ENCODE results near the gene MAP3K14. TPM values are rescaled to one million over a fixed set of nuclear protein-coding genes. Genes with fewer than 3 reads are reported as not detected.
"Not testable (repeated sequence)": the region's sequence is repeated elsewhere in the genome, so short reads cannot be mapped to it uniquely, and the experiment has no call there.

The MAP3K14 gene
- total RNA-seq, 2 experiments from 2014 or later = 25.9 to 33.7 TPM

- H3K4me1 Mint-ChIP-seq = peaks cover 73% of the 10 kb centered on the region
- ATAC-seq (ENCODE audit: low read depth) (no peak), DNase-seq (no peak)
- POLR2A ChIA-PET = interaction anchor here (0.7 to 8.3 kb wide), 10 partner anchors 8 to 260 kb away, joined by 3 to 146 read pairs (median 10); partner anchors contain the start of genes FMNL1 and HEXIM1
- peak overlapping the region; percentile 94 for H3K27ac Mint-ChIP-seq
- H3K36me3 Mint-ChIP-seq = peaks cover 31% of the 10 kb centered on the region
- H3K4me3 Mint-ChIP-seq = peak overlapping the region; percentile 85
- H3K27me3 Mint-ChIP-seq = no peaks in the 10 kb centered on the region
- no peaks in the 10 kb centered on the region for H3K9me3 Mint-ChIP-seq
Observed at GRCh38 chr17:45310380-45311324, 6.2 kb downstream of the MAP3K14 start.

- peaks cover 70% of the 10 kb centered on the region for H3K4me1 Mint-ChIP-seq
- H3K4me3 Mint-ChIP-seq = no peak overlapping the region
Observed at GRCh38 chr17:45309400-45309799, 7.4 kb downstream of the MAP3K14 start.

GRCh38 chr17:45308840-45309239 is 8.0 kb downstream of the MAP3K14 start:
- DNase-seq (no peak), ATAC-seq (ENCODE audit: low read depth) (no peak)
- POLR2A ChIA-PET = interaction anchor here (2.2 to 5.5 kb wide), 2 partner anchors 8 to 87 kb away, joined by 4 to 30 read pairs; partner anchors contain the start of genes FMNL1 and MAP3K14
- Mint-ChIP-seq H3K27me3 (no peaks in the 10 kb centered on the region), H3K9me3 (no peaks in the 10 kb centered on the region), H3K4me3 (no peak overlapping the region), H3K4me1 (peaks cover 68% of the 10 kb centered on the region), H3K27ac (peak overlapping the region; percentile 58), H3K36me3 (peaks cover 31% of the 10 kb centered on the region)

More at GRCh38 chr17:45309400-45309799, 7.4 kb downstream of the MAP3K14 start:
- peaks cover 29% of the 10 kb centered on the region for H3K36me3 Mint-ChIP-seq
- POLR2A ChIA-PET = interaction anchor here (0.7 to 5.5 kb wide), 6 partner anchors 7 to 105 kb away, joined by 3 to 30 read pairs (median 4); partner anchors contain the start of genes FMNL1 and MAP3K14
- no peaks in the 10 kb centered on the region for H3K9me3 Mint-ChIP-seq
- H3K27me3 Mint-ChIP-seq = no peaks in the 10 kb centered on the region
- ATAC-seq (ENCODE audit: low read depth) (no peak), DNase-seq (no peak)
- H3K27ac Mint-ChIP-seq = peak overlapping the region; percentile 58

GRCh38 chr17:45308016-45308365 is 8.8 kb downstream of the MAP3K14 start:
- Mint-ChIP-seq H3K4me1 (peaks cover 67% of the 10 kb centered on the region), H3K27ac (peak overlapping the region; percentile 77), H3K4me3 (peak overlapping the region; percentile 51), H3K9me3 (no peaks in the 10 kb centered on the region), H3K27me3 (no peaks in the 10 kb centered on the region), H3K36me3 (peaks cover 31% of the 10 kb centered on the region)
- POLR2A ChIA-PET = interaction anchor here (0.6 to 5.5 kb wide), 3 partner anchors 9 to 100 kb away, joined by 4 to 30 read pairs (median 5); partner anchors contain the start of genes FMNL1 and MAP3K14
- no peak for ATAC-seq (ENCODE audit: low read depth)
- no peak for DNase-seq

GRCh38 chr17:45307290-45308015 is 9.4 kb downstream of the MAP3K14 start:
- peaks cover 31% of the 10 kb centered on the region for H3K36me3 Mint-ChIP-seq
- peaks cover 67% of the 10 kb centered on the region for H3K4me1 Mint-ChIP-seq
- POLR2A ChIA-PET = interaction anchor here (0.6 to 5.5 kb wide), 4 partner anchors 9 to 99 kb away, joined by 3 to 30 read pairs (median 4); partner anchors contain the start of genes FMNL1 and MAP3K14
- ATAC-seq (ENCODE audit: low read depth) (peak; percentile 6), DNase-seq (no peak)
- peak overlapping the region; percentile 51 for H3K4me3 Mint-ChIP-seq
- H3K27me3 Mint-ChIP-seq = no peaks in the 10 kb centered on the region
- peak overlapping the region; percentile 77 for H3K27ac Mint-ChIP-seq
- no peaks in the 10 kb centered on the region for H3K9me3 Mint-ChIP-seq

GRCh38 chr17:45306623-45307022 is 10.2 kb downstream of the MAP3K14 start:
- Mint-ChIP-seq H3K9me3 (no peaks in the 10 kb centered on the region), H3K27ac (no peak overlapping the region), H3K4me3 (no peak overlapping the region), H3K4me1 (peaks cover 64% of the 10 kb centered on the region), H3K36me3 (peaks cover 27% of the 10 kb centered on the region), H3K27me3 (no peaks in the 10 kb centered on the region)
- POLR2A ChIA-PET = interaction anchor here (1.3 to 5.5 kb wide), 2 partner anchors 10 to 24 kb away, joined by 3 to 30 read pairs; partner anchors contain the start of gene MAP3K14
- no peak for DNase-seq
- no peak for ATAC-seq (ENCODE audit: low read depth)

- POLR2A ChIA-PET = interaction anchor here (1.3 to 5.5 kb wide), 2 partner anchors 11 to 23 kb away, joined by 3 to 30 read pairs; partner anchors contain the start of gene MAP3K14
- Mint-ChIP-seq H3K27me3 (no peaks in the 10 kb centered on the region), H3K9me3 (no peaks in the 10 kb centered on the region), H3K4me3 (no peak overlapping the region), H3K27ac (no peak overlapping the region), H3K36me3 (peaks cover 25% of the 10 kb centered on the region), H3K4me1 (peaks cover 59% of the 10 kb centered on the region)
- DNase-seq (no peak), ATAC-seq (ENCODE audit: low read depth) (no peak)
Observed at GRCh38 chr17:45306094-45306493, 10.7 kb downstream of the MAP3K14 start.

- Mint-ChIP-seq H3K4me1 (peaks cover 59% of the 10 kb centered on the region), H3K36me3 (peaks cover 22% of the 10 kb centered on the region), H3K9me3 (no peaks in the 10 kb centered on the region), H3K4me3 (no peak overlapping the region), H3K27ac (no peak overlapping the region), H3K27me3 (no peaks in the 10 kb centered on the region)
- ATAC-seq (ENCODE audit: low read depth) (no peak), DNase-seq (no peak)
- POLR2A ChIA-PET = interaction anchor here (5.5 kb wide), 1 partner anchor 11 kb away, joined by 30 read pairs; the partner anchor contains the start of gene MAP3K14
Observed at GRCh38 chr17:45305530-45306087, 11.2 kb downstream of the MAP3K14 start.

GRCh38 chr17:45302649-45303173 is 14.1 kb downstream of the MAP3K14 start:
- DNase-seq (no peak), ATAC-seq (ENCODE audit: low read depth) (peak; percentile 83)
- Mint-ChIP-seq H3K9me3 (no peaks in the 10 kb centered on the region), H3K27ac (peak overlapping the region; percentile 89), H3K4me1 (peaks cover 60% of the 10 kb centered on the region), H3K36me3 (peaks cover 25% of the 10 kb centered on the region), H3K4me3 (peak overlapping the region; percentile 76), H3K27me3 (no peaks in the 10 kb centered on the region)
- POLR2A ChIA-PET = interaction anchor here (0.7 to 3.4 kb wide), 7 partner anchors 10 to 76 kb away, joined by 3 to 42 read pairs (median 4); partner anchors contain the start of gene MAP3K14

GRCh38 chr17:45302220-45302619 is 14.6 kb downstream of the MAP3K14 start:
- Mint-ChIP-seq H3K4me1 (peaks cover 58% of the 10 kb centered on the region), H3K27ac (peak overlapping the region; percentile 89), H3K4me3 (peak overlapping the region; percentile 76), H3K36me3 (peaks cover 28% of the 10 kb centered on the region)
- POLR2A ChIA-PET = interaction anchor here (0.7 to 3.4 kb wide), 7 partner anchors 10 to 76 kb away, joined by 3 to 42 read pairs (median 4); partner anchors contain the start of gene MAP3K14
- not testable (repeated sequence) for H3K27me3 Mint-ChIP-seq; H3K9me3 Mint-ChIP-seq; DNase-seq; ATAC-seq (ENCODE audit: low read depth)

- Mint-ChIP-seq H3K36me3 (peaks cover 31% of the 10 kb centered on the region), H3K27me3 (no peaks in the 10 kb centered on the region), H3K4me3 (no peak overlapping the region), H3K4me1 (peaks cover 63% of the 10 kb centered on the region), H3K27ac (no peak overlapping the region), H3K9me3 (no peaks in the 10 kb centered on the region)
- POLR2A ChIA-PET = interaction anchor here (0.8 to 3.4 kb wide), 4 partner anchors 11 to 34 kb away, joined by 3 to 42 read pairs (median 17); partner anchors contain the start of gene MAP3K14
- DNase-seq (no peak), ATAC-seq (ENCODE audit: low read depth) (no peak)
Observed at GRCh38 chr17:45301674-45302073, 15.1 kb downstream of the MAP3K14 start.

- Mint-ChIP-seq H3K27ac (peak overlapping the region; percentile 76), H3K9me3 (no peaks in the 10 kb centered on the region), H3K4me3 (peak overlapping the region; percentile 28), H3K27me3 (no peaks in the 10 kb centered on the region), H3K36me3 (peaks cover 36% of the 10 kb centered on the region), H3K4me1 (peaks cover 70% of the 10 kb centered on the region)
- POLR2A ChIA-PET = interaction anchor here (0.7 to 1.3 kb wide), 6 partner anchors 10 to 51 kb away, joined by 3 to 7 read pairs (median 4); no protein-coding TSS in a partner anchor
- DNase-seq (no peak), ATAC-seq (ENCODE audit: low read depth) (peak; percentile 18)
Observed at GRCh38 chr17:45300060-45300751, 16.6 kb downstream of the MAP3K14 start.
